SH-SY5Y (cell line): ENCODE results near the gene MDM2.

Experiments
- GATA2 ChIP-seq: IDR thresholded peaks from 2 replicates; pipeline ENCODE4 v1.6.1; 2011; ENCODE audit warnings: mild to moderate bottlenecking, low read depth, low read length
- GATA3 ChIP-seq: IDR thresholded peaks from 2 replicates; pipeline ENCODE4 v1.6.1; 2011; ENCODE audit warnings: low read depth, mild to moderate bottlenecking, low read length, moderate library complexity

DNA sequence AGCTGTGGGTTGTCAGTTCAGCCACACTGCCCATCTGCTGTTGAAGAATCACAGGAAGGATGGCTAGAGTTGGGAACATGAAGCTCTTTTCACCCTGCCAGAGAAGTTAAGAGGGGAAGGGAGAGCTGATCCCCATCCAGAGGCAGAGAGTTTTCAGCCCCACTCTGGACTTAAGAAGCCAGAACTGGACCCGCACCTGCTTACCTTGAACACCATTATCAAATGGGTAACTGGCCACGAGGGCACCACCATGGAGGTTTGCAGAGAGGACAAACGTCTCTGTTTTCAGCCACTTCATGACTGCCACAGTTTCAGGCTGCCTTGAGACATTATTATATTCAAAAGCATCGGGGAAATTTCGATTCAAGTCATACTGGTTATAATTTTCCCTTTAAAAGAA, 62.0 kb downstream of the MDM2 start:
- no peak for TF ChIP-seq GATA2
- TF ChIP-seq GATA3: no peak
